Large intestine (tissue), 3 donors: ENCODE measurements around the gene DPP6. TPM values are rescaled to one million over a fixed set of nuclear protein-coding genes. Genes with fewer than 3 reads are reported as not detected.

ENCODE experiments used
- DNase-seq, 2 donors: peaks; one replicate each; pipeline versions ENCODE4 v3.0.0 to v3.0.0-alpha.2; 2013
- H3K27ac ChIP-seq: one replicate; pipeline ENCODE4 v1.5.1; 2013; ENCODE audit warnings: low read length
- H3K27me3 ChIP-seq: 2 replicates; pipeline ENCODE4 v1.6.1; 2013; ENCODE audit warnings: low read length; ENCODE audit not compliant: control insufficient read depth, insufficient read depth
- H3K36me3 ChIP-seq: 2 replicates; pipeline ENCODE4 v1.6.1; 2013; ENCODE audit warnings: low read length; ENCODE audit not compliant: control insufficient read depth, insufficient read depth
- H3K4me1 ChIP-seq: one replicate; pipeline ENCODE4 v1.6.1; 2013; ENCODE audit warnings: low read length; ENCODE audit not compliant: control insufficient read depth, insufficient read depth
- H3K4me3 ChIP-seq: one replicate; pipeline ENCODE4 v1.5.1; 2013; ENCODE audit warnings: low read length
- H3K9me3 ChIP-seq: one replicate; pipeline ENCODE4 v1.6.1; 2013; ENCODE audit warnings: mild to moderate bottlenecking, low read depth, low read length, moderate library complexity; ENCODE audit not compliant: control insufficient read depth
- WGBS: methylation state at CpG from one replicate; pipeline ENCODE4 v1.1.5; 2013; ENCODE audit warnings: low lambda C conversion rate; ENCODE audit not compliant: insufficient coverage; 5-methylcytosine and 5-hydroxymethylcytosine counted together
- polyA plus RNA-seq: library from polyadenylated mRNA; unstranded; fragments of 120-200 nt; gene quantifications from one replicate; pipeline ENCODE4 v1.2.1, GENCODE V29; 2013

DPP6 gene
- polyA plus RNA-seq, 1 donor, result 7.8 TPM

- no peaks in the 10 kb centered on the region for H3K27me3 ChIP-seq
- WGBS, result 100% methylated on average over 1 of the region's 11 CpGs
- no peak overlapping the region for H3K4me3 ChIP-seq
- H3K27ac ChIP-seq, result no peak overlapping the region
- no peaks in the 10 kb centered on the region for H3K36me3 ChIP-seq
- no peaks in the 10 kb centered on the region for H3K9me3 ChIP-seq
- no peaks in the 10 kb centered on the region for H3K4me1 ChIP-seq
- no peak for DNase-seq
Measured at GRCh38 chr7:154646126-154647013, 594.2 kb downstream of the DPP6 start.

- DNase-seq, result no peak
- no CpG with 5 or more reads among the region's 12 CpGs for WGBS
- H3K27ac ChIP-seq, result no peak overlapping the region
- H3K27me3 ChIP-seq, result no peaks in the 10 kb centered on the region
- H3K9me3 ChIP-seq, result no peaks in the 10 kb centered on the region
- no peak overlapping the region for H3K4me3 ChIP-seq
- no peaks in the 10 kb centered on the region for H3K4me1 ChIP-seq
- H3K36me3 ChIP-seq, result no peaks in the 10 kb centered on the region
Measured at GRCh38 chr7:154647625-154648024, 595.4 kb downstream of the DPP6 start.

GRCh38 chr7:154649015-154649414, 596.8 kb downstream of the DPP6 start:
- 100% methylated on average over 1 of the region's 5 CpGs for WGBS
- Histone ChIP-seq H3K36me3 (no peaks in the 10 kb centered on the region), H3K4me3 (no peak overlapping the region), H3K4me1 (no peaks in the 10 kb centered on the region), H3K9me3 (no peaks in the 10 kb centered on the region), H3K27me3 (no peaks in the 10 kb centered on the region), H3K27ac (no peak overlapping the region)
- no peak for DNase-seq

GRCh38 chr7:154649434-154649833, 597.2 kb downstream of the DPP6 start:
- no peak for DNase-seq
- no CpG with 5 or more reads among the region's 5 CpGs for WGBS
- no peak overlapping the region for H3K4me3 ChIP-seq
- H3K36me3 ChIP-seq, result no peaks in the 10 kb centered on the region
- no peaks in the 10 kb centered on the region for H3K4me1 ChIP-seq
- H3K9me3 ChIP-seq, result no peaks in the 10 kb centered on the region
- no peaks in the 10 kb centered on the region for H3K27me3 ChIP-seq
- H3K27ac ChIP-seq, result no peak overlapping the region

GRCh38 chr7:154650275-154650674, 598.1 kb downstream of the DPP6 start:
- Histone ChIP-seq H3K27me3 (no peaks in the 10 kb centered on the region), H3K4me1 (no peaks in the 10 kb centered on the region), H3K27ac (no peak overlapping the region), H3K4me3 (no peak overlapping the region), H3K9me3 (no peaks in the 10 kb centered on the region), H3K36me3 (no peaks in the 10 kb centered on the region)
- no CpG with 5 or more reads among the region's 4 CpGs for WGBS
- DNase-seq, result no peak

- Histone ChIP-seq H3K27ac (no peak overlapping the region), H3K27me3 (no peaks in the 10 kb centered on the region), H3K4me1 (no peaks in the 10 kb centered on the region), H3K4me3 (no peak overlapping the region), H3K36me3 (no peaks in the 10 kb centered on the region), H3K9me3 (peaks cover 6% of the 10 kb centered on the region)
- DNase-seq, result no peak
- 100% methylated on average over 1 of the region's 13 CpGs for WGBS
Measured at GRCh38 chr7:154651501-154651900, 599.3 kb downstream of the DPP6 start.

GRCh38 chr7:154652564-154652963, 600.4 kb downstream of the DPP6 start:
- Histone ChIP-seq H3K36me3 (no peaks in the 10 kb centered on the region), H3K4me1 (no peaks in the 10 kb centered on the region)
- 67% methylated on average over 1 of the region's 9 CpGs for WGBS

GRCh38 chr7:154653281-154653680, 601.1 kb downstream of the DPP6 start:
- Histone ChIP-seq H3K4me1 (no peaks in the 10 kb centered on the region), H3K9me3 (peaks cover 10% of the 10 kb centered on the region), H3K4me3 (no peak overlapping the region), H3K27ac (no peak overlapping the region), H3K27me3 (no peaks in the 10 kb centered on the region), H3K36me3 (no peaks in the 10 kb centered on the region)
- no peak for DNase-seq
- no CpG with 5 or more reads among the region's 1 CpG for WGBS

More at GRCh38 chr7:154652564-154652963, 600.4 kb downstream of the DPP6 start:
- Histone ChIP-seq H3K4me3 (no peak overlapping the region), H3K27me3 (no peaks in the 10 kb centered on the region), H3K27ac (no peak overlapping the region), H3K9me3 (peaks cover 10% of the 10 kb centered on the region)
- no peak for DNase-seq

GRCh38 chr7:154656618-154657017, 604.4 kb downstream of the DPP6 start:
- Histone ChIP-seq H3K36me3 (no peaks in the 10 kb centered on the region), H3K4me3 (no peak overlapping the region), H3K9me3 (peaks cover 13% of the 10 kb centered on the region), H3K27me3 (no peaks in the 10 kb centered on the region), H3K4me1 (no peaks in the 10 kb centered on the region), H3K27ac (no peak overlapping the region)
- DNase-seq, result no peak
- 100% methylated on average over 2 of the region's 10 CpGs for WGBS

- no peaks in the 10 kb centered on the region for H3K4me1 ChIP-seq
- H3K4me3 ChIP-seq, result no peak overlapping the region
- H3K27me3 ChIP-seq, result no peaks in the 10 kb centered on the region
- no peak for DNase-seq
- H3K36me3 ChIP-seq, result no peaks in the 10 kb centered on the region
- whole genome bisulfite sequencing, result no CpG with 5 or more reads among the region's 1 CpG
- peaks cover 11% of the 10 kb centered on the region for H3K9me3 ChIP-seq
- H3K27ac ChIP-seq, result no peak overlapping the region
Measured at GRCh38 chr7:154666768-154667167, 614.6 kb downstream of the DPP6 start.
